GM12801 (cell line): ENCODE results near the gene HPSE2.

Experiments
- TF ChIP-seq, protein P1 (sequence below): IDR thresholded peaks from one replicate; pipeline ENCODE4 v1.5.1; 2011; ENCODE audit warnings: control low read depth; ENCODE audit not compliant: insufficient read length; ENCODE audit errors: extremely low read depth

Gene HPSE2

GRCh38 chr10:98489561-98490481, 745.8 kb downstream of the HPSE2 start:
- TF ChIP-seq, protein P1, sequence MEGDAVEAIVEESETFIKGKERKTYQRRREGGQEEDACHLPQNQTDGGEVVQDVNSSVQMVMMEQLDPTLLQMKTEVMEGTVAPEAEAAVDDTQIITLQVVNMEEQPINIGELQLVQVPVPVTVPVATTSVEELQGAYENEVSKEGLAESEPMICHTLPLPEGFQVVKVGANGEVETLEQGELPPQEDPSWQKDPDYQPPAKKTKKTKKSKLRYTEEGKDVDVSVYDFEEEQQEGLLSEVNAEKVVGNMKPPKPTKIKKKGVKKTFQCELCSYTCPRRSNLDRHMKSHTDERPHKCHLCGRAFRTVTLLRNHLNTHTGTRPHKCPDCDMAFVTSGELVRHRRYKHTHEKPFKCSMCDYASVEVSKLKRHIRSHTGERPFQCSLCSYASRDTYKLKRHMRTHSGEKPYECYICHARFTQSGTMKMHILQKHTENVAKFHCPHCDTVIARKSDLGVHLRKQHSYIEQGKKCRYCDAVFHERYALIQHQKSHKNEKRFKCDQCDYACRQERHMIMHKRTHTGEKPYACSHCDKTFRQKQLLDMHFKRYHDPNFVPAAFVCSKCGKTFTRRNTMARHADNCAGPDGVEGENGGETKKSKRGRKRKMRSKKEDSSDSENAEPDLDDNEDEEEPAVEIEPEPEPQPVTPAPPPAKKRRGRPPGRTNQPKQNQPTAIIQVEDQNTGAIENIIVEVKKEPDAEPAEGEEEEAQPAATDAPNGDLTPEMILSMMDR = no peak

- TF ChIP-seq, protein P1 = no peak
These were observed 746.8 kb downstream of the HPSE2 start for GRCh38 chr10:98488669-98489430.

DNA sequence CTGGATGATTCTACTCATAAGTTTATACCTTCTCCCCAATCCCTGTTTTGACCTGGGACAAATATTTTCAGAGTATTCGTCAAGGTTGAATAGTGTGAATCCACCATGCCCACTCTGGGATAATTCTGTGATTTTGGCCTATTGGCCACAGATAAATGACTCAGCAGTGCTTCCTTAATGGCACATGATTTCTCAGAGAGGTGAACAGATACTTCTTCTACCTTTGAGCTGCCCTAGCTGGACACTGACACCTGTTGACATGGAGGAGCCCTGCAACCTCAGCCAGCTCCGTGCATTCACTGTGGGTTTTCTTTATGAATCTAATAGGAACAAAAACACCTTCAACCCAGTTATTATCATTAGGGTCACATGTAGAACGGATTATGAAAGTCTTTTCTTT, 748.0 kb downstream of the HPSE2 start:
- TF ChIP-seq, protein P1 = no peak

DNA sequence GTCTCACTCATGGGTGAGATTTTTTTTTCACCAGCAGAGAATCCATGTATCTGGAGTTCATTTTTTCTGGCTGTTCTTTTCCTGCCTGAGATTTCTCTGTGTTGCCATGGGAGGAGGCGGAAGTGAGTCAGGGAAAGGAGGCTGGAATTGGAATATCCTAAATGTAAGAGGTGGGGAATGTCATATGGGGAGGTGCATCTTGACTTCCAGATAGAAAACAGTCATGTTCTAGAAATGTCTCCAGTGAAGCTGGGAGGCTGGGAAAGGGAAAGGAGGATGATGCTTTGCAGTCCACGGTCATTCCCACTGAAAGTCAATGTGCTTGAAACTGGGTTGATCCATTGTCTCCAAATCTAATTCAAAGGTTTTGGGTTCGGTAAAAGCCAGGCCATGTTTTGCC, 749.2 kb downstream of the HPSE2 start:
- TF ChIP-seq, protein P1 = no peak

DNA sequence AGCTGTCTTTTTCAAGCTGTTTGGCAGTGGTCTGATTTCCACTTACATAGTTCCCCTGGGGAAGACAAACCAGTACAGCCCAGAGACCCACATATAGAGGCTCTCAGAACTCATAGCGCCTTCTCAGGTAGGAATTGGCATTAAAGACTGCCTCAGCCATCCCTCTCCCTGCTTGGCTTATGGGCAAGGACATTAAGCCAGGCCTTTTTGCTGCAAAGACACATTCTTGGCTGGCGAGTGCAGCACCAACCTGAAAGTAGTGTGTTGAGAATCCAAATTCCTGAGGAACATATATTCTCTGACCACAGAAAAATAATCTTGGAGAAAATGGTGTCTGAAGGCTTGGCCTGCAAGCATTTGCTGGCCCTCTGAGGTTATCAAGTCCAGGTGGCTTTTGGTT, 749.7 kb downstream of the HPSE2 start:
- TF ChIP-seq, protein P1 = no peak

GRCh38 chr10:98483658-98484057, 752.0 kb downstream of the HPSE2 start:
- TF ChIP-seq, protein P1 = no peak

- TF ChIP-seq, protein P1 = no peak
These were observed 753.6 kb downstream of the HPSE2 start for GRCh38 chr10:98482096-98482495.
